Trophoblast cell (in vitro differentiated cells and primary cell): Measurements from ENCODE around the gene DSG2.

Source experiments
- DNase-seq, 2 donors: peaks; one replicate each; pipeline ENCODE4 v3.0.0-alpha.2; 2016
- H2AFZ ChIP-seq: 2 replicates; pipeline ENCODE4 v1.6.1; 2013; ENCODE audit warnings: low read length, moderate library complexity, mild to moderate bottlenecking; ENCODE audit not compliant: insufficient read depth, poor library complexity
- H2AK5ac ChIP-seq: 2 replicates; pipeline ENCODE4 v1.6.1; 2013; ENCODE audit warnings: mild to moderate bottlenecking, low read length
- H2BK120ac ChIP-seq: 2 replicates; pipeline ENCODE4 v1.6.1; 2013; ENCODE audit warnings: low read length, mild to moderate bottlenecking, moderate library complexity; ENCODE audit not compliant: insufficient read depth, poor library complexity
- H2BK12ac ChIP-seq: 2 replicates; pipeline ENCODE4 v1.6.1; 2013; ENCODE audit warnings: mild to moderate bottlenecking, low read length, moderate library complexity
- H2BK5ac ChIP-seq: 2 replicates; pipeline ENCODE4 v1.6.1; 2013; ENCODE audit warnings: low read length, low read depth, moderate library complexity, mild to moderate bottlenecking; ENCODE audit not compliant: poor library complexity
- H3K14ac ChIP-seq: 2 replicates; pipeline ENCODE4 v1.6.1; 2013; ENCODE audit warnings: mild to moderate bottlenecking, low read length
- H3K18ac ChIP-seq: 2 replicates; pipeline ENCODE4 v1.6.1; 2013; ENCODE audit warnings: mild to moderate bottlenecking, low read length
- H3K23ac ChIP-seq: 2 replicates; pipeline ENCODE4 v1.6.1; 2013; ENCODE audit warnings: low read length
- H3K27ac ChIP-seq: 2 replicates; pipeline ENCODE4 v1.5.1; 2013; ENCODE audit warnings: low read depth, mild to moderate bottlenecking, inconsistent platforms, low read length, moderate library complexity
- H3K27me3 ChIP-seq: 2 replicates; pipeline ENCODE4 v1.6.1; 2013; ENCODE audit warnings: inconsistent platforms, mild to moderate bottlenecking, low read length, moderate library complexity; ENCODE audit not compliant: insufficient read depth
- H3K36me3 ChIP-seq, 2 experiments: 1 replicate in 1 of 2; 2 replicates in 1 of 2; pipeline ENCODE4 v1.6.1; 2013; ENCODE audit warnings: low read length in 2 of 2, mild to moderate bottlenecking in 2 of 2, moderate library complexity in 1 of 2; ENCODE audit not compliant: insufficient read depth in 2 of 2, control insufficient read depth in 1 of 2
- H3K4ac ChIP-seq: 2 replicates; pipeline ENCODE4 v1.6.1; 2013; ENCODE audit warnings: low read depth, mild to moderate bottlenecking, low read length, moderate library complexity
- H3K4me1 ChIP-seq, 2 experiments: 1 replicate in 1 of 2; 2 replicates in 1 of 2; pipeline ENCODE4 v1.6.1; 2013; ENCODE audit warnings: low read length in 2 of 2, mild to moderate bottlenecking in 2 of 2, moderate library complexity in 1 of 2; ENCODE audit not compliant: insufficient read depth in 2 of 2, control insufficient read depth in 1 of 2
- H3K4me2 ChIP-seq: 2 replicates; pipeline ENCODE4 v1.6.1; 2013; ENCODE audit warnings: inconsistent platforms, mild to moderate bottlenecking, low read length, moderate library complexity
- H3K4me3 ChIP-seq: 2 replicates; pipeline ENCODE4 v1.5.1; 2013; ENCODE audit warnings: mild to moderate bottlenecking, low read depth, low read length, inconsistent platforms
- H3K79me1 ChIP-seq: one replicate; pipeline ENCODE4 v1.6.1; 2013; ENCODE audit warnings: low read length
- H3K79me2 ChIP-seq: 2 replicates; pipeline ENCODE4 v1.6.1; 2013; ENCODE audit warnings: low read length, mild to moderate bottlenecking; ENCODE audit not compliant: control insufficient read depth, insufficient read depth, poor library complexity
- H3K9ac ChIP-seq: 2 replicates; pipeline ENCODE4 v1.6.1; 2013; ENCODE audit warnings: mild to moderate bottlenecking, low read length
- H3K9me3 ChIP-seq: 2 replicates; pipeline ENCODE4 v1.6.1; 2013; ENCODE audit warnings: low read depth, mild to moderate bottlenecking, control low read depth, inconsistent platforms, low read length; ENCODE audit not compliant: insufficient read depth
- H4K12ac ChIP-seq: 2 replicates; pipeline ENCODE4 v1.6.1; 2013; ENCODE audit warnings: low read depth, mild to moderate bottlenecking, low read length, moderate library complexity
- H4K8ac ChIP-seq: 2 replicates; pipeline ENCODE4 v1.6.1; 2013; ENCODE audit warnings: low read depth, mild to moderate bottlenecking, low read length, moderate library complexity
- H4K91ac ChIP-seq: one replicate; pipeline ENCODE4 v1.6.1; 2013; ENCODE audit warnings: low read depth, mild to moderate bottlenecking, low read length, moderate library complexity
- WGBS: extraction: QIAGEN DNeasy Blood & Tissue Kit; methylation state at CpG from one replicate; pipeline ENCODE4 v1.1.7; 2013; ENCODE audit warnings: missing lambda C conversion rate; ENCODE audit not compliant: insufficient read length, insufficient coverage; ENCODE audit errors: extremely low coverage; 5-methylcytosine and 5-hydroxymethylcytosine counted together

Gene DSG2

DNA sequence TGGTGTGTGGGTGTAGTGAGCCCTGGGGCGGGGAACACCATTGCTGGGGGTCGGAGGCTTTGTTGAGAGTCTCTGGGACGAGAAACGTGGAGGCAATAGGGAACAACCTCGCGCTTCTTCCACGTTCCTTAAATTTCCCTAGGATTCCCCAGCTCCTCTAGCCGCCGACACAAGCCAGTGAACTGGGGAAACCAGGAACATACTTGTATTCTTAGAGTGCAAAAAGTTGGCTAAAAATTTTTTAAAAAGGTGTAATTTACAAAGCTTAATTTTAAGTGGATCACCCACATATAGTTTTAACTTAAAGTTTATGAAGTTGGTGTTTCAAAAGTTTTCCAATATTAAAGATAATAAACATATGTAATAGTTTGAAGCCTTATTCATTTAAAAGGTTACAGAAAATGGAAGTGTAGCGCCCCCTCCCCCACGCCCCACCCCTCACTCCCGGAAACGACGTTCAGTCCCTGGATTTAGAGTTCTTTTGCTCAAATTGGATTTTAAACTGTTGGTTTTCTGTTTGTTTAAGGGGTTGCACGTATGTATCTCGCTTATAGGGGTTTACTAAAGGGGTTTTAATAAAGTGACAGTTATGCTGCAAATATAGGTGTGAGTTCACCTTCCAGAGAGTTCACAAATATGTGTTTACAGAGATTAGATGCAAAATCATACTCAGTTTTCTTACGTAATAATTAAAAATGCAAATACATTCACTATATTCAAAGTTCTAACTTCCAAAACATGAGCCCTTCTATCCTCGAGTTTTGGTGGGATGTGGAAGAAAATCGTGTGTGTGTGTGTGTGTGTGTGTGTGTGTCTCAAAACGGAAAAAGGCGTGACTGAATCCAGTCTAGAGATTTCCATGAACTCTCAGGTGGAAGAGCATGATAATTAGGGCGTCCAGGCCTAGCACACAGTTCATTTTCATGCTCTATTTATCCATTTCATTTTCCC is 872 bp downstream of the DSG2 start:
- Histone ChIP-seq H2AK5ac (peak overlapping the region; percentile 38), H2BK5ac (peak overlapping the region; percentile 60), H3K79me1 (peaks cover 12% of the 10 kb centered on the region), H3K18ac (peak overlapping the region; percentile 90), H3K36me3 (no peaks in the 10 kb centered on the region), H3K4ac (peak overlapping the region; percentile 15), H3K4me3 (peak overlapping the region; percentile 94), H2BK120ac (peak overlapping the region; percentile 75), H3K4me1 (peaks cover 5 to 9% of the 10 kb centered on the region in 2 experiments), H3K9me3 (peaks cover 2% of the 10 kb centered on the region), H3K4me2 (peak overlapping the region; percentile 92), H4K8ac (peak overlapping the region; percentile 64), H2AFZ (peak overlapping the region; percentile 68), H3K14ac (peak overlapping the region; percentile 96), H3K79me2 (peaks cover 13% of the 10 kb centered on the region), H3K27ac (peak overlapping the region; percentile 59), H3K23ac (no peak overlapping the region), H3K27me3 (no peaks in the 10 kb centered on the region), H3K9ac (peak overlapping the region; percentile 99), H4K91ac (peak overlapping the region; percentile 89), H4K12ac (peak overlapping the region; percentile 49), H2BK12ac (peak overlapping the region; percentile 41)
- DNase-seq = peak in 1 of 2 donors; percentile 24
- WGBS = no CpG with 5 or more reads among the region's 22 CpGs

DNA sequence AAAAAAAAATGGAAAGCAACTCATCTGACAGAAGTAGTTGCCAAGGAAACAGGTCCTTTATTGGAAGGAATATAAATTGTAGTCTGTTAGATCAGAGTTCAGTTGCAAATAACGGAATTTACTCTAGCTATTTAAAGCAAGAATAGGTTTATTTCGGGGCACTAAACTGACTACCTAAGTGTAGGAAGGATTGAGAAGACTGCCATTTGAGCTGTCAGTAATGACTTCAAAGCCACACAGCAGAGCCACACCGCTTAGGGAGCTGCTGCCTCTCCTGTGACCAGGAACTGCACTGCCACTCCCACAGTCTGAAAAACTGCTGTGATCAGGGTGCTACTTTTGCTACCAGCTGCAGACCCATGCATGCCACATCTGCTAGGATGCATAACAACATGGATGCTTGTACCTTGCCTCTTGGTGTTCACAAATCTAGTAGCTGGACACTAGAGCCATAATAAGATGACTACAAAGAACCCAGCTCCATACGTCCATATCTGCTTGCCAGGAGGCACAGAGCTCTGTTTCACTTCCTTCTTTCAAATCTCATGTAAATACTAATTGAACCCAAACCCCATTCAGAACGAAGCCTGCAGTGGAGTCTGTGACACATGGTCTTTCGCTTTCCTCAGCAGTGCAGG is 2.2 kb downstream of the DSG2 start:
- peaks cover 2% of the 10 kb centered on the region for H3K9me3 ChIP-seq
- H3K4ac ChIP-seq = peak overlapping the region; percentile 68
- H2BK120ac ChIP-seq = no peak overlapping the region
- H2BK12ac ChIP-seq = no peak overlapping the region
- H3K14ac ChIP-seq = no peak overlapping the region
- no peak overlapping the region for H3K27ac ChIP-seq
- H3K23ac ChIP-seq = no peak overlapping the region
- H2AK5ac ChIP-seq = no peak overlapping the region
- WGBS = no CpG with 5 or more reads among the region's 6 CpGs
- H3K79me2 ChIP-seq = peaks cover 15% of the 10 kb centered on the region
- no peak overlapping the region for H3K4me3 ChIP-seq
- no peak overlapping the region for H4K8ac ChIP-seq
- peaks cover 5 to 9% of the 10 kb centered on the region in 2 experiments for H3K4me1 ChIP-seq
- no peak overlapping the region for H2AFZ ChIP-seq
- no peak overlapping the region for H3K18ac ChIP-seq
- H3K9ac ChIP-seq = no peak overlapping the region
- H4K91ac ChIP-seq = no peak overlapping the region
- no peak overlapping the region for H3K4me2 ChIP-seq
- no peak overlapping the region for H4K12ac ChIP-seq
- no peaks in the 10 kb centered on the region for H3K36me3 ChIP-seq
- H2BK5ac ChIP-seq = no peak overlapping the region
- H3K27me3 ChIP-seq = no peaks in the 10 kb centered on the region
- peaks cover 12% of the 10 kb centered on the region for H3K79me1 ChIP-seq
- DNase-seq = no peak

DNA sequence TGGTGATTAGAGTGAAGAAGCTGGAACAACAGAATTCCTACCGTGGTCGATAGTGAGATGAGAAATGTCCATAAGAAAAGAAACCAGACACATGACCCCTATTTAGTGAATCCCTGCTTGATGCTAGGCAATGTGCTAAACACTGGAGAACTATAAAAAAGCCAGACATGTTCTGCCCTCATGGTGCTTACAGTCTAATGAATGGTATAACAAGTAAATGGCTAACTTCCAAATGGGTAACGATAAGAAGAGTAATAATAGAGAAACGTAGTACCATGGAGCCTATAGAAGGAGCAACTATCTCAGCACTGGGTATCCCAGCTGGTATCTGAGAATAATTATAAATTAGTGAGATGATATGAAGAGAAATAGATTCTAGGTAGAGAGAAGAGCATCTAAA is 5.0 kb downstream of the DSG2 start:
- Histone ChIP-seq H2BK120ac (no peak overlapping the region), H2AK5ac (no peak overlapping the region), H3K4me2 (no peak overlapping the region), H4K8ac (no peak overlapping the region), H3K9ac (no peak overlapping the region), H2AFZ (no peak overlapping the region), H3K27ac (no peak overlapping the region), H3K23ac (no peak overlapping the region), H3K36me3 (peaks cover 0 to 2% of the 10 kb centered on the region in 2 experiments), H4K12ac (no peak overlapping the region), H3K4me3 (no peak overlapping the region), H3K79me2 (peaks cover 18% of the 10 kb centered on the region), H3K18ac (no peak overlapping the region), H3K4me1 (peaks cover 5 to 9% of the 10 kb centered on the region in 2 experiments), H4K91ac (no peak overlapping the region), H3K79me1 (peaks cover 6% of the 10 kb centered on the region), H3K9me3 (peaks cover 2% of the 10 kb centered on the region), H2BK12ac (no peak overlapping the region), H3K27me3 (no peaks in the 10 kb centered on the region), H3K4ac (no peak overlapping the region), H3K14ac (no peak overlapping the region), H2BK5ac (no peak overlapping the region)
- WGBS = no CpG with 5 or more reads among the region's 4 CpGs
- no peak for DNase-seq

DNA sequence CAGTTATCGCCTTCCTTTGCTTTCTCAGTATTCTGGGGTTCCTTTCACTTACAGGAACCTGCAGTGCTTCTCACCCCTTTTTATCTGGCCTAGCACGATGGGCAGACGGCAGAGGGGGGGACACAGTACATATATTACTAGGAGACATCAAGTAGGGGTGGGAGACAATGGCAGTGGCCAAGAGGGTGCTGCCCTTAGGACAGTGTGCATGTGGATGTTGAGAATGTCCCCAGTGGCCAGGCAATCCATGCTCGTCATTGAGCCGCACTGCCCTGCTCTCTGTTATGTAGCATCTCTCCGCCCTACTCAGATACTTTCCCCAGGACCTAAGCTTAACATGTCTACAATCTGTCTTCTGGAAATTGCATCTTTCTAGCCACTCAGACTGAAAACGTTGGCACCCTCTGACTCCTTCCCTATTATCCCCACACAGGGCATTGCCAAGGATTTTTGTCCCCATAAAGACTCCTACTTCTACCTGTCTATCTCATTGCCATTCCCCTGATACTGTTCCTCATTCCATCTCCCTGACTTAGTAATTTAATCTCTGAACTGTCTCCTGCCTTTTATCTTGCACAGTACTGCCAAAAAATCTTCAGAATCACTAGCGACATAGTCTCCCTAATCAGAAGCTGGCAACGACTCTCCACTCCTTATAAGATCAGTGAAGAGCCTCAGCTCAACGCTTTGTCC is 6.6 kb downstream of the DSG2 start:
- Histone ChIP-seq H4K8ac (no peak overlapping the region), H3K79me2 (peaks cover 13% of the 10 kb centered on the region), H3K4me3 (no peak overlapping the region), H4K12ac (no peak overlapping the region), H2BK5ac (no peak overlapping the region), H3K27ac (no peak overlapping the region), H3K9me3 (no peaks in the 10 kb centered on the region), H3K27me3 (no peaks in the 10 kb centered on the region), H2AFZ (no peak overlapping the region), H3K4ac (peak overlapping the region; percentile 61), H3K4me2 (no peak overlapping the region), H3K14ac (no peak overlapping the region), H3K23ac (no peak overlapping the region), H3K4me1 (peaks cover 5 to 6% of the 10 kb centered on the region in 2 experiments), H2BK12ac (no peak overlapping the region), H3K36me3 (peaks cover 0 to 2% of the 10 kb centered on the region in 2 experiments), H4K91ac (no peak overlapping the region), H3K9ac (no peak overlapping the region), H3K79me1 (no peaks in the 10 kb centered on the region), H2AK5ac (no peak overlapping the region), H3K18ac (no peak overlapping the region), H2BK120ac (no peak overlapping the region)
- WGBS = no CpG with 5 or more reads among the region's 10 CpGs
- no peak for DNase-seq
